RWPE2 (cell line): ENCODE measurements around the gene ANK3.

Experiments used
- ATAC-seq: fragments of 200-7000 bp; cut with Tn5 transposase; 3 replicates; pipeline ENCODE4 v1.9.1; 2021; ENCODE audit warnings: low read depth
- DNase-seq: peaks from one replicate; pipeline ENCODE4 v3.0.0-alpha.2; 2020; ENCODE audit warnings: low spot score
- H3K27ac ChIP-seq: fragments of 450-650 bp; 2 replicates; pipeline ENCODE4 v1.5.1; 2017; ENCODE audit warnings: mild to moderate bottlenecking; ENCODE audit not compliant: poor library complexity, severe bottlenecking
- H3K27me3 ChIP-seq: fragments of 250-450 bp; sonication (Bioruptor Pico); 2 replicates; pipeline ENCODE4 v1.5.1; 2021; ENCODE audit warnings: mild to moderate bottlenecking, moderate library complexity; ENCODE audit not compliant: insufficient read depth, poor library complexity, severe bottlenecking
- H3K36me3 ChIP-seq: fragments of 250-450 bp; sonication (Bioruptor Pico); 2 replicates; pipeline ENCODE4 v1.5.1; 2020; ENCODE audit warnings: low read depth, mild to moderate bottlenecking, moderate library complexity
- H3K4me1 ChIP-seq: fragments of 250-450 bp; sonication (Bioruptor Pico); 2 replicates; pipeline ENCODE4 v1.5.1; 2021; ENCODE audit warnings: mild to moderate bottlenecking, moderate library complexity; ENCODE audit not compliant: insufficient read depth, poor library complexity, severe bottlenecking
- H3K4me3 ChIP-seq: fragments of 250-450 bp; sonication (Bioruptor Pico); 2 replicates; pipeline ENCODE4 v1.5.1; 2021; ENCODE audit warnings: mild to moderate bottlenecking, moderate library complexity; ENCODE audit not compliant: severe bottlenecking
- H3K9me3 ChIP-seq: fragments of 250-450 bp; sonication (Bioruptor Pico); 2 replicates; pipeline ENCODE4 v1.5.1; 2021; ENCODE audit warnings: mild to moderate bottlenecking, moderate library complexity; ENCODE audit not compliant: severe bottlenecking
- TF ChIP-seq, protein P1 (sequence below): fragments of 450-650 bp; IDR thresholded peaks from one replicate; pipeline ENCODE4 v1.5.1; 2017; ENCODE audit warnings: mild to moderate bottlenecking, moderate library complexity; ENCODE audit not compliant: poor library complexity, severe bottlenecking

ANK3 gene

GRCh38 chr10:60205741-60206140 lies 183.9 kb downstream of the ANK3 start:
- TF ChIP-seq, protein P1, sequence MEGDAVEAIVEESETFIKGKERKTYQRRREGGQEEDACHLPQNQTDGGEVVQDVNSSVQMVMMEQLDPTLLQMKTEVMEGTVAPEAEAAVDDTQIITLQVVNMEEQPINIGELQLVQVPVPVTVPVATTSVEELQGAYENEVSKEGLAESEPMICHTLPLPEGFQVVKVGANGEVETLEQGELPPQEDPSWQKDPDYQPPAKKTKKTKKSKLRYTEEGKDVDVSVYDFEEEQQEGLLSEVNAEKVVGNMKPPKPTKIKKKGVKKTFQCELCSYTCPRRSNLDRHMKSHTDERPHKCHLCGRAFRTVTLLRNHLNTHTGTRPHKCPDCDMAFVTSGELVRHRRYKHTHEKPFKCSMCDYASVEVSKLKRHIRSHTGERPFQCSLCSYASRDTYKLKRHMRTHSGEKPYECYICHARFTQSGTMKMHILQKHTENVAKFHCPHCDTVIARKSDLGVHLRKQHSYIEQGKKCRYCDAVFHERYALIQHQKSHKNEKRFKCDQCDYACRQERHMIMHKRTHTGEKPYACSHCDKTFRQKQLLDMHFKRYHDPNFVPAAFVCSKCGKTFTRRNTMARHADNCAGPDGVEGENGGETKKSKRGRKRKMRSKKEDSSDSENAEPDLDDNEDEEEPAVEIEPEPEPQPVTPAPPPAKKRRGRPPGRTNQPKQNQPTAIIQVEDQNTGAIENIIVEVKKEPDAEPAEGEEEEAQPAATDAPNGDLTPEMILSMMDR = no peak
- ATAC-seq (no peak), DNase-seq (no peak)
- Histone ChIP-seq H3K27me3 (no peaks in the 10 kb centered on the region), H3K4me3 (no peak overlapping the region), H3K36me3 (no peaks in the 10 kb centered on the region), H3K4me1 (no peaks in the 10 kb centered on the region), H3K9me3 (no peaks in the 10 kb centered on the region), H3K27ac (no peak overlapping the region)

GRCh38 chr10:60203993-60204618 lies 185.6 kb downstream of the ANK3 start:
- DNase-seq = no peak
- Histone ChIP-seq H3K4me3 (no peak overlapping the region), H3K36me3 (no peaks in the 10 kb centered on the region), H3K27ac (no peak overlapping the region), H3K4me1 (no peaks in the 10 kb centered on the region), H3K27me3 (no peaks in the 10 kb centered on the region), H3K9me3 (no peaks in the 10 kb centered on the region)
- ATAC-seq = no peak
- TF ChIP-seq, protein P1 = peak; percentile 72

- Histone ChIP-seq H3K36me3 (no peaks in the 10 kb centered on the region), H3K27me3 (no peaks in the 10 kb centered on the region), H3K4me3 (no peak overlapping the region), H3K4me1 (no peaks in the 10 kb centered on the region), H3K9me3 (no peaks in the 10 kb centered on the region), H3K27ac (no peak overlapping the region)
- TF ChIP-seq, protein P1 = no peak
- ATAC-seq = no peak
- no peak for DNase-seq
Measured at GRCh38 chr10:60200682-60201053, 189.0 kb downstream of the ANK3 start.

DNA sequence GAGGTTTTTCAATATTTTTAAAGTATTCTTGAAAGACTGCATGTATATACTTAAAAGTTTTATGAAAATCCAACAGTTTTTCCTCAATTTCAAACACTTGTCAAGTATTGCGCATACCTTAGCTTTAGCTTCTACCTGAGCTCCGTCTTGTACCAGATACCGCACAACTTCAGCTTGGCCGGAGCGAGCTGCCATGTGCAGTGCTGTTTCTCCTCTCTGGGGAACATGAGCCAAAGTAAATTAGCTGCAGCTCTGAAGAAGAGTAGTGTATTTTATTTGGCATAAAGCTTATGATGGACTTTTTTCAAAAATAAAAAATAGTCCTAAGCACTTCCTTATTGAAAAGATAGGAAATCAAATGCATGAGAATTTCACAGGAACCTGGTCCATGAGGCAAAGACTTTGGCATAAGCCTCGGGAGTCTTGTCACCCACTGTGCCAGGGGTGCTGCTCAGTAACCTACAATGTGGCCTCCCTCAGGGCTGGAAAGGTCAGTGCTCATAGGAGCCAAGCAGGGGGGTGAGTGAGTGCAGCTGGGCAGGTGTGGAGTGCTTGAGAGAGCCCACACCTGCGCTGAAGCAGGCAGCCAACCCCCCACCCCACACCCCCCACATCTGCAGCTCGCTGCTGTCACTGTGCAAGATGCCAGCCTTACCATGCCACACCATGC lies 189.5 kb downstream of the ANK3 start:
- Histone ChIP-seq H3K36me3 (no peaks in the 10 kb centered on the region), H3K27ac (no peak overlapping the region), H3K9me3 (no peaks in the 10 kb centered on the region), H3K27me3 (no peaks in the 10 kb centered on the region), H3K4me3 (no peak overlapping the region), H3K4me1 (no peaks in the 10 kb centered on the region)
- DNase-seq = no peak
- TF ChIP-seq, protein P1 = no peak
- ATAC-seq = no peak

- Histone ChIP-seq H3K9me3 (no peaks in the 10 kb centered on the region), H3K27me3 (no peaks in the 10 kb centered on the region), H3K4me1 (no peaks in the 10 kb centered on the region), H3K36me3 (no peaks in the 10 kb centered on the region), H3K4me3 (no peak overlapping the region), H3K27ac (no peak overlapping the region)
- no peak for DNase-seq
- TF ChIP-seq, protein P1 = no peak
- no peak for ATAC-seq
Measured at GRCh38 chr10:60197206-60197605, 192.5 kb downstream of the ANK3 start.
